HG02970 (cell line): Measurements from ENCODE around the gene TMC6.
"Not testable (repeated sequence)": the region's sequence is repeated elsewhere in the genome, so short reads cannot be mapped to it uniquely, and the experiment has no call there.

Experiments used
- ATAC-seq: cut with Tn5 transposase; IDR thresholded peaks from one replicate; pipeline ENCODE4 v1.9.1; 2021; ENCODE audit warnings: mild to moderate bottlenecking, moderate library complexity, moderate number of reproducible peaks; ENCODE audit not compliant: unreplicated experiment, low FRiP score

The TMC6 gene

GRCh38 chr17:78125138-78125913, 3.2 kb downstream of the TMC6 start:
- no peak for ATAC-seq

DNA sequence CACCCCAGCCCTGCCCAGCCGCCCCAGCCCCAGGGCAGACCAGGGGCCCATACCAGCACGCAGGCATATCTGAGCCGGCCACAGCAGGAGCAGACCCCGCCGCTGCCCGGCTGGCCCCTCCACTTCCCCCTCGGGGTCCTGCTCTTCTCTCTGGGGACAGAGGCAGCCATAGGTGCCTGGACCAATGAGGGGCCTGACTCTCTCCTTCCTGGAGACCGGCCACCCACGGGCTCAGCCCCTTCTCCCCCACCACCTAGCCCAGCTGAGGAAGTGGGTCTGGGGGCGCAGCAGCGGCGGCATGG, 3.8 kb downstream of the TMC6 start:
- ATAC-seq, result no peak

GRCh38 chr17:78124081-78124835, 4.3 kb downstream of the TMC6 start:
- ATAC-seq, result no peak

DNA sequence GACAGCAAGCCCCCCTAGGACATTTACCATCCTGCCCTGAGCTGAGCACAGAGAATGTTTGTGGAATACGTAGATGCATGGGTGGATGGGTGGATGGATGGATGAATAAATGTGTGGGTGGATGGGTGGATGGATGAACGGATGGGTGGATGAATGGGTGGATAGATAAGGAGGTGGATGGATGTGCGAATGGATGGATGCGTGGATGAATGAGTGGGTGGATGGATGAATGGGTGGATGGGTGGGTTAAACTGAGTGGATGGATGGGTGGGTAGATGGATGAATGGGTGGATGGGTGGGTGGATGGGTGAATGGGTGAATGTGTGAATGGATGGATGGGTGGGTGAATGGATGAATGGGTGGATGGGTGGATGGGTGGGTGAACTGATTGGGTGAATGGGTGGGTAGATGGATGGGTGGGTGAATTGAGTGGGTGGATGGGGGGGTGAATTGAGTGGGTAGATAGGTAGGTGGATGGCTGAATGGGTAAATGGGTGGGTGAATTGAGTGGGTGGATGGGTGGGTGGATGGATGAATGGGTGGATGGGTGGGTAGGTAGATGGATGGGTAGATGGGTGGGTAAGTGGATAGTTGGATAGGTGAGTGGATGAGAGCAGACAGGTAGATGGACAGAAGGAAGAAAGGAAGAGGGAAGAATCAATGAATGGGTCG, 5.2 kb downstream of the TMC6 start:
- ATAC-seq, result no peak

- no peak for ATAC-seq
These were observed 5.7 kb downstream of the TMC6 start for GRCh38 chr17:78122931-78123249.

DNA sequence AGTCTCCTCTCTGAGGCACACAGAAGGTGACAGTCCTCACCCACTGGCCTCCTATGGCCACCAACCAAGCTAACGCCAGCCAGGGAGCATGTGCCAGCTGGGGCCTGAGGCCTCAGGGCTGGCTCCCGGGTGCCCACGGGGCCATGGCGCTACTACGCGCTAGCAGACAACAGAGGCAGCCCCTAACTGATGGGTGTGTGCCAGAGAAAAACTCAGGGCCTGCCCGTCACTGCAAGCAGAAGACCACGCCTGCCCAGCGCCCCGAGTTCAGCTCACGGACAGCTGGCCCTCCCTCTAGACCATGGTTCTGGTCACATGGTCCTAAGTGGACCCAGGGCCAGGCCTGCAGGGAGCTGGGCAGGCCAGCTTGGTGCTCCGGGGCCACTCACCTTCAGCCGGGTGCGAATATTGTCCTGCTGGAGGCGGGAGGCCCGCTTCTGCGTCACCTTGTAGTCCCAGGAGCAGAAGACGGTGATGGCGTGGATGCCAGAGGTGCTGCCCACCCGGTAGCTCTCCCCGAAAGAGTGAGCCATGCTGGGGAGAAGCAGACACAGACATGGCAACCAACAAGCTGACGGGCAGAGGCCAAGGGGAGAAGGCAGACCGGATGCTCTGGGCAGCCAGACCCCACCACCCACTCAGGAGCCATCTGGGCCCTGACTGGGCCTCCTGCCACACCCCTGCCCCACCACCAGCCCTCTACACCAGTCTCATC, 6.2 kb downstream of the TMC6 start:
- ATAC-seq, result no peak

GRCh38 chr17:78121801-78122215, 6.7 kb downstream of the TMC6 start:
- no peak for ATAC-seq

GRCh38 chr17:78120971-78121800, 7.4 kb downstream of the TMC6 start:
- no peak for ATAC-seq

DNA sequence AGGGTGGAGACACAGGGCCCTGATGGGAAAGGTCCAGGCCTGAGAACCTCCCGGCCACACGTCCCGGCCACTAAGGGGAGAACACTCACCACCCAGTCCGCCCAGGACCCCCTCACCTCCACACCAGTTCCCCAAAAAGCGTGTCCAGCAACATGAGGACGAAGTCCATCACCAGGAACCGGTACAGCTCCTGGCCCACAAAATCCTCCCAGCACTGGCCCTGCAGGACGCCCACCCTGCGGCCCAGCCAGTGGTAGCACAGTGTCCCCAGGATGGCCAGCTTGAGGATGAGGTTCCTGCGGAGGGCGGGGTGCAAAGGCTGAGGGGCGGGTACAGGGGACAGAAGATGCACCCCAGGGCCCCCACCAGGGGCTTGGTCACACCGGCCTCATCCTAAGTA, 8.0 kb downstream of the TMC6 start:
- no peak for ATAC-seq

DNA sequence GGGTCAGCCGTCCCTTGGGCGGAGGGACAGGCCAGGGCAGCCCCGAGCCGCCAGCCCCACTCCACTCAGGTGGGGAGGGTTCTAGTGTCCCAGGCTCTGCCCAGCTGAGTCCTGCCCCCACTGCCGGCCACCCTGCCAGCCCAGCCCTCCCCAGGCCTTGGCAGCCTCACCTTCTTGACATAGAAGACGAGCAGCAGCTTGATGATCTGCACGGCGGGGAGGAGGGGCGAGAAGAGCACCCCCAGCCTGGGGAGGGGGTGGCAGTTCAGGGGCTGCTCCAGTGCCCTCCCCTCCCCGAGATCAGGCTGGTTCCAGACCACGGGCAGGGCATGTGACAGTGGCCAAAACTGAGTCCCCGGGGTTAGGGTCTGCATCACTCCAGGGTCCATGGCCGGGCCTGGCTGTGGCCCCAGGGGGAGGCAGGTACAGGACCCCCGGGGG, 9.7 kb downstream of the TMC6 start:
- no peak for ATAC-seq

GRCh38 chr17:78117027-78117981, 11.3 kb downstream of the TMC6 start:
- no peak for ATAC-seq

DNA sequence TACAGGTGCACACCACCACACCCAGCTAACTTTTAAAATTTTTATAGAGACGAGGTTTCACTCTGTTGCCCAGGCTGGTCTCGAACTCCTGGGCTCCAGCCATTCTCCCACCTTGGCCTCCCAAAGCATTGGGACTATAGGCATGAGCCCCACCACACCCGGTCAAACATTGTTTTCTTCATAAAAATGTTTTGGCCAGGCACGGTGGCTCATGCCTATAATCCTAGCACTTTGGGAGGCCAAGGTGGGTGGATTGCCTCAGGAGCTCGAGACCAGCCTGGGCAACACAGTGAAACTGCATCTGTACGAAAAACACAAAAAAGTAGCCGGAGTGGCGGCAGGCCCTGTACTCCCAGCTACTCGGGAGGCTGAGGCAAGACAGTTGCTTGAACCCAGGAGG, 12.1 kb downstream of the TMC6 start:
- ATAC-seq, result no peak

GRCh38 chr17:78115803-78116202, 12.8 kb downstream of the TMC6 start:
- ATAC-seq, result not testable (repeated sequence)

DNA sequence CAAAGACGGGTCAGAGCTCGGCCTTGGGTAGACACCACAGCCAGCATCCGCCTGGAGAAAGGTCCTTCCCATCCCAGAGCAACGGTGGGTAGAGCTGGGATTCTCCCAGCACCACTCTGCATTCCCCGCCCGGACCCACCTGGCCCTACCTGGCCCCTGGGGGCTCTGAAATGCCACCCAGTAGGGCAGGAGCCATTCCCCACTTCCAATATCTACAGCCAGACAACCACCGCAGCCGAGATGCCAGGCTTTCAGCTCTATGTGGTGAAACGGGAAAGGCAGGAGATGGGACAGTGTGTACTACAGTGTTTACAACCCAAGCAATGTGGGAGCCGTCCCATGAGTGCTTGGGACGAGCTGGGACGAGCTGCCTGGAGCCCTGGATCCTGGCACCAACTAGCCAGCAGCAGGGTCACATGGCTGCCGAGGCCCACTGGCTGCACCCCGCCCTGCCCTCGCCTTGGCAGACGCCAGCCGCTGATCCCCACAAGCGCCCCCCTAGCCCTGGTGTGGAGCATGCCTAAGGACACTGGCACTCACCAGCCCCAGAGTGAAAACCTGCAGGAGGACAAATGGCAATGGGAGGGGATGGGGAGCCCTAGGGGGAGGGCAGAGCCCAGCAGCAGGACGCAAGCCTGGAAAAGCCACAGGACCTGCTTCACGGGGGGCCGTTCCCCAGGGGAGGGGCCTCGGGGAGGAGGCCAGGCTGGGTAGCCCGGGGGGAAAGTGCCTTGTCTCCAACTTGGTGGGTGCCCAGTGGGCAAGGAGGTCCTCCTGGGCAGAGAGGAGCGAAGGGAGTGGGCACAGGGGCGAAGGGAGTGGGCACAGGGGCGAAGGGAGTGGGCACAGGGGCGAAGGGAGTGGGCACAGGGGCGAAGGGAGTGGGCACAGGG, 13.5 kb downstream of the TMC6 start:
- no peak for ATAC-seq

DNA sequence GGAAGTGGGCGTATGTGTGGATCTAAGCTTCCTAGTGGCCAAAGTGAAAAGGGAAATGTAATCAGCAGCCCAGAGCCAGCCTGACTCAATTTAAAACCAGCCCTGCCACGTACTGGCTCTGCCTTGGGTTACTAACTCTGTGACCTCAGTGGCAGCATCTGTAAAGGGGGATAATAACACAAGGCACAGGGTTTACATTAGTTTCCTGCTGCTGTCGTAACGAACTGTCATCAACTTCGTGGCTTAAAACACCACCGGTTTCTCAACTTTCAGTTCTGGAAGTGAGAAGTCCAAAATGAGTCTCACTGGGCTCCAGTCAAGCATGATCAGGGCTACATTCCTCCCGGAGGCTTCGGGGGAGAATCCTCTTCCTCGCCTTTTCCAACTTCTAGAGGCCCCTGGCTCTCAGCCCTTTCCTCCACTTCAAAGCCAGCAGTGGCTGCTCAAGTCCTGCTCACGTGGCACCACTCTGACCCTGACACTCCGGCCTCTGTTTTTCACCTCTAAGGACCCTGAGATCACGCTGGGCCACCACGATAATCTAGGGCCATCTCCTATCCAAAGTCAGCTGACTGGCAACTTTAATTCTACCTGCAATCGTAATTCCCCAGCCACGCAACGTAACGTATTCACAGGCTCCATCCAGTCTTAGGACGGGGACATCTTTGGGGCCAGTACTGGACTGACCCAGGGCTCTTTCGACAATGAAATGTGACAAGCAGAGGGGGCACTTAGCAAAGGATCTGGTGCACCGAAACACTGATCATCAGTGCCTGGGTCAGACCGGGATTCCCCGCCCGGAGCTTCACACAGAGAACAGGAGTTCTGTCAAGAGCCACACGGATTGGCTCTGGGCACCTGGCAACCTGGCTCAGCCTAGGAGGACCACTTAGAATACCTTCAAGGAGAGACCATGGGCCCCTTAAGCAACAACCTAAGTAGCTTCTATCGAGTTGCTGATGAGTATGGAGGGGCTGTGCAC, 14.5 kb downstream of the TMC6 start:
- ATAC-seq, result no peak

DNA sequence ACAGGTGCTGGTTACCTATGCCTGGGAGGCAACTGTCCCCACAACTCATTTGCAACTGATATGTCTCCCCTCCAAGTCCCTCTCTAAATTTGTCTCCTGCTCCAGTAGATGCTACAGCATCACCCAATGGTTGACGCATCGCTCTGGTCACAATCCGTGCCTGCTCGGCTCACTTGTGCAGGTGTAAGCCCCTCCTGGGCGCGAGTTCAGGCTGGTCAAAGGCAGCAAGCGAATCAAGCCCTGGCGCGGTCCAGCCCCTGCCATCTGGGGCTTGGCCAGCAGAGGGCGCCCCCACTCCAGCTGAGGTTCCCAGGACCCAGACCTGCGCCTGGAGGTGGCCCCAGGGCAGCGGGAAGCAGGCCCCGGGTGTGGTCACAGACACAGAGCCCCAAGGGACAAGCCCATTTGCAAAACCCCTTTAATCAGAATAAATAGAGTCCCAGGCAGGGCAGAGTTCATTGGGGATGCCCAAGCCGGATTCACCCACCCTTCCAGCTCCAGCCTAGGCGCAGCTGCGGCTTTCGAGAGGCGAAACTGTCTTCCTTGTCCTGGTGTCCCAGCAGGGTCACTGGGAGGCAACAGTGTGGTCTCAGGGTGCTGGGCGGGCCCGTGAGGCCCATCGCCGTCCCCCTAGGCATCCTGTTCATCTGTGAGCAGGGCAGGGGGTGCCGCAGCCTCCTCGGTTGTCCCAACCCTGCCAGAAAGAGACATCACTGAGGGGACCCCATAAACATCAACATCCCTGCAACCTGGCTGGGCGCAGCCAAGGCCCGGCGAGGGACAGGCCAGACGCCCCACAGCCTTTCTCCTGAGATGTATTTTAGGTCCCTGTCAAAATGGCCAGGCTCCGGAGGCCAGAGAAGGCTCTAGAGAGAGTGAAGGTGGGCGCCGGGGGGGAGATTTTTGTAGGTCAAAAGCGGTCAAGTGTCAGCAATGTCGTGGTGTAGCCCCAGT, 15.8 kb downstream of the TMC6 start:
- ATAC-seq, result no peak
